GM12878 (cell line): ENCODE results near the gene CPNE4. TPM values are rescaled to one million over a fixed set of nuclear protein-coding genes. Genes with fewer than 3 reads are reported as not detected.

Source experiments
- ATAC-seq: fragments of 200-7000 bp; cut with Tn5 transposase; 3 replicates; pipeline ENCODE4 v1.9.1; 2020; ENCODE audit warnings: mild to moderate bottlenecking, moderate library complexity
- BruUV-seq: library from RNA; stranded (reverse); fragments of 400-500 nt; replicated peaks from 2 replicates; lab custom pipeline; 2021; lab: Mats Ljungman, UMichigan
- CTCF ChIA-PET: fragments of 300-600 bp; sonication (Branson Sonifier 250); formaldehyde crosslinking; extraction: SDS; loops from one replicate; lab custom pipeline; 2021; ENCODE audit warnings: inconsistent platforms; lab: Yijun Ruan, JAX
- POLR2A ChIA-PET: fragments of 350-600 bp; formaldehyde crosslinking; extraction: SDS; loops from one replicate; lab custom pipeline; 2021; ENCODE audit warnings: inconsistent platforms; lab: Charles Lee
- RAD21 ChIA-PET: fragments of 300-600 bp; sonication (Branson Sonifier 250); formaldehyde crosslinking; loops from one replicate; lab custom pipeline; 2023; ENCODE audit warnings: antibody characterized with exemption; ENCODE audit not compliant: unreplicated experiment; lab: Charles Lee
- SMC1A ChIA-PET: fragments of 300-600 bp; sonication (Branson Sonifier 250); formaldehyde crosslinking; loops from one replicate; lab custom pipeline; 2023; ENCODE audit not compliant: unreplicated experiment, uncharacterized antibody; lab: Charles Lee
- DNase-seq: peaks from one replicate; pipeline ENCODE4 v3.0.0-alpha.2; 2011; ENCODE audit warnings: low read depth, low spot score
- FAIRE-seq: peaks from 3 replicates; lab custom pipeline; 2011; peaks lifted over from hg19 to GRCh38; lab: Jason Lieb, UNC
- H2AFZ ChIP-seq: 2 replicates; pipeline ENCODE4 v1.6.0; 2011; ENCODE audit warnings: low read depth, low read length, control low read depth; ENCODE audit not compliant: control insufficient read depth
- H3K27ac ChIP-seq: 2 replicates; pipeline ENCODE4 v1.5.1; 2011; ENCODE audit warnings: control low read depth; ENCODE audit not compliant: control insufficient read depth, insufficient read depth
- H3K27me3 ChIP-seq, 2 experiments: replicated peaks in 1 of 2; 2 replicates each; pipeline versions ENCODE4 v1.6.0 to v1.6.1; 2011; ENCODE audit warnings: low read length in 1 of 2; ENCODE audit not compliant: control insufficient read depth in 2 of 2, insufficient read depth in 2 of 2
- H3K36me3 ChIP-seq, 2 experiments: 2 replicates each; pipeline ENCODE4 v1.5.1; 2011; ENCODE audit warnings: low read length in 1 of 2; ENCODE audit not compliant: control insufficient read depth in 2 of 2, insufficient read depth in 2 of 2
- H3K4me1 ChIP-seq: 2 replicates; pipeline ENCODE4 v1.6.1; 2011; ENCODE audit warnings: mild to moderate bottlenecking, low read length, moderate library complexity, mixed read lengths; ENCODE audit not compliant: control insufficient read depth, insufficient read depth
- H3K4me2 ChIP-seq: 2 replicates; pipeline ENCODE4 v1.6.0; 2011; ENCODE audit warnings: control low read depth; ENCODE audit not compliant: control insufficient read depth, insufficient read depth
- H3K4me3 ChIP-seq: fragments of 200-600 bp; sonication (generic); 2 replicates; pipeline ENCODE4 v1.5.1; 2016
- H3K79me2 ChIP-seq: 2 replicates; pipeline ENCODE4 v1.6.0; 2011; ENCODE audit warnings: low read length; ENCODE audit not compliant: control insufficient read depth, insufficient read depth
- H3K9ac ChIP-seq: 2 replicates; pipeline ENCODE4 v1.8.0; 2011; ENCODE audit warnings: low read length, control low read depth, mixed read lengths; ENCODE audit not compliant: control insufficient read depth, insufficient read depth
- H3K9me3 ChIP-seq: replicated peaks from 3 replicates; pipeline ENCODE4 v1.5.1; 2011; ENCODE audit warnings: mild to moderate bottlenecking, low read length; ENCODE audit not compliant: control insufficient read depth, insufficient read depth
- H4K20me1 ChIP-seq: 2 replicates; pipeline ENCODE4 v1.6.0; 2011; ENCODE audit not compliant: control insufficient read depth, insufficient read depth
- BACH1 ChIP-seq: fragments of 450-650 bp; IDR thresholded peaks from 2 replicates; pipeline ENCODE4 v1.6.1; 2017; ENCODE audit warnings: mild to moderate bottlenecking, borderline replicate concordance
- BCL11A ChIP-seq: IDR thresholded peaks from 2 replicates; pipeline ENCODE4 v1.6.1; 2011; ENCODE audit warnings: low read depth, low read length
- EP300 ChIP-seq, 2 experiments: fragments of 150-350 bp in 1 of 2; IDR thresholded peaks; 2 replicates each; pipeline ENCODE4 v1.6.1; 2011 to 2012; ENCODE audit warnings: low read depth in 2 of 2, low read length in 2 of 2, borderline replicate concordance in 1 of 2, improper control_type of control experiment in 1 of 2, inconsistent platforms in 1 of 2; ENCODE audit not compliant: control insufficient read depth in 1 of 2
- FOXK2 ChIP-seq: fragments of 450-650 bp; IDR thresholded peaks from 2 replicates; pipeline ENCODE4 v1.6.1; 2017; ENCODE audit warnings: mild to moderate bottlenecking, moderate library complexity
- FOXM1 ChIP-seq: IDR thresholded peaks from 2 replicates; pipeline ENCODE4 v1.6.1; 2012; ENCODE audit warnings: low read depth, mild to moderate bottlenecking, inconsistent platforms, low read length, moderate library complexity
- MLLT1 ChIP-seq: fragments of 450-650 bp; IDR thresholded peaks from 2 replicates; pipeline ENCODE4 v1.6.1; 2016; ENCODE audit warnings: mild to moderate bottlenecking
- PML ChIP-seq: IDR thresholded peaks from 2 replicates; pipeline ENCODE4 v1.6.1; 2012; ENCODE audit warnings: low read length, inconsistent platforms
- RB1 ChIP-seq: fragments of 450-650 bp; formaldehyde crosslinking; IDR thresholded peaks from 2 replicates; pipeline ENCODE4 v1.6.1; 2017; ENCODE audit warnings: mild to moderate bottlenecking, borderline replicate concordance
- RELB ChIP-seq: fragments of 450-650 bp; IDR thresholded peaks from 2 replicates; pipeline ENCODE4 v1.6.1; 2017; ENCODE audit warnings: low read depth, mild to moderate bottlenecking, moderate library complexity
- SP1 ChIP-seq: IDR thresholded peaks from one replicate; pipeline ENCODE4 v1.6.1; 2011; ENCODE audit warnings: low read depth, low read length
- SPI1 ChIP-seq: IDR thresholded peaks from 2 replicates; pipeline ENCODE4 v1.6.1; 2011; ENCODE audit warnings: low read depth, mild to moderate bottlenecking, low read length, moderate library complexity, borderline replicate concordance; ENCODE audit not compliant: insufficient read depth
- STAT3 ChIP-seq: IDR thresholded peaks from 2 replicates; pipeline ENCODE4 v1.6.1; 2011; ENCODE audit warnings: low read depth, low read length, improper control_type of control experiment
- ZNF24 ChIP-seq: fragments of 450-650 bp; IDR thresholded peaks from 2 replicates; pipeline ENCODE4 v1.6.1; 2017; ENCODE audit warnings: antibody characterized with exemption, mild to moderate bottlenecking
- ZNF592 ChIP-seq: fragments of 450-650 bp; IDR thresholded peaks from 2 replicates; pipeline ENCODE4 v1.6.1; 2017; ENCODE audit warnings: mild to moderate bottlenecking, moderate library complexity
- WGBS: methylation state at CpG from one replicate; pipeline ENCODE4 v1.1.6; 2016; ENCODE audit warnings: low lambda C conversion rate; ENCODE audit not compliant: insufficient replicate concordance, insufficient coverage; ENCODE audit errors: missing lambda C conversion rate; 5-methylcytosine and 5-hydroxymethylcytosine counted together
- in situ Hi-C: fragments of 300-500 bp; cut with MboI; formaldehyde crosslinking; loops from 9 replicates; pipeline ENCODE4 v1.14.3; 2018; ENCODE audit warnings: mixed read lengths
- intact Hi-C: fragments of 100-400 bp; cut with micrococcal nuclease; formaldehyde crosslinking; loops from one replicate; pipeline ENCODE4 v1.14.2; 2022; ENCODE audit not compliant: unreplicated experiment
- polyA plus RNA-seq, 11 experiments: library from polyadenylated mRNA; depleted of rRNA in 4 of 11; unstranded in 6 of 11; stranded (reverse) in 5 of 11; fragments of >200 nt; fragmentation: Nextera tagmentation in 4 of 11; fragmentation: Illumina TruSeq in 1 of 11; extraction: Ambion mirVana in 4 of 11; extraction: Trizol in 1 of 11; gene quantifications; 1 replicate in 1 of 11; 2 replicates in 10 of 11; pipeline versions ENCODE4 v1.2.1 to v1.2.3, GENCODE V29; 2011 to 2016; ENCODE audit warnings: inconsistent platforms in 2 of 11, missing spikeins in 2 of 11, low read depth in 1 of 11
- total RNA-seq, 4 experiments: library from RNA; depleted of rRNA in 3 of 4; stranded (reverse); fragments of >200 nt in 3 of 4; fragmentation: Illumina TruSeq in 1 of 4; extraction: Trizol in 1 of 4; gene quantifications; 2 replicates each; pipeline versions ENCODE4 v1.2.1 to v1.2.3, GENCODE V29; 2013 to 2021

The CPNE4 gene
- total and polyA plus RNA-seq, 10 of the 15 experiments (the other 5 are each of a cell fraction or from before 2014, with no cell fraction given), result 0.17 to 1.9 (median 0.48) TPM; not detected in 1

GRCh38 chr3:131849616-131850015 is 185.2 kb downstream of the CPNE4 start:
- H3K27me3 ChIP-seq, result no peaks in the 10 kb centered on the region
- ATAC-seq, result no peak
- H3K4me3 ChIP-seq, result no peak overlapping the region
- H3K27ac ChIP-seq, result no peak overlapping the region
- no peaks in the 10 kb centered on the region for H3K79me2 ChIP-seq
- no peak overlapping the region for H2AFZ ChIP-seq
- ChIA-PET CTCF (no interaction called here), RAD21 (no interaction called here), POLR2A (no interaction called here), SMC1A (no interaction called here)
- in situ Hi-C loops, result no loop called here
- no peak for FAIRE-seq
- WGBS, result 35% methylated on average over 2 of the region's 2 CpGs
- no peak overlapping the region for H3K9ac ChIP-seq
- no peaks in the 10 kb centered on the region for H3K36me3 ChIP-seq
- H3K4me1 ChIP-seq, result no peaks in the 10 kb centered on the region
- H3K4me2 ChIP-seq, result no peak overlapping the region
- no peaks in the 10 kb centered on the region for H3K9me3 ChIP-seq
- intact Hi-C loops, result no loop called here
- no peak for TF ChIP-seq SP1
- no peak for TF ChIP-seq FOXM1
- TF ChIP-seq PML, result no peak
- no peak for TF ChIP-seq BCL11A
- TF ChIP-seq ZNF24, result no peak
- no peak for TF ChIP-seq ZNF592
- no peak for TF ChIP-seq FOXK2
- TF ChIP-seq RB1, result no peak
- TF ChIP-seq RELB, result no peak
- no peak for TF ChIP-seq EP300 (IDR thresholded peaks at IDR 0.05; ENCODE audit: borderline replicate concordance in 1 of 2, control insufficient read depth in 1 of 2, low read depth in 2 of 2, low read length in 2 of 2)
- no peak for TF ChIP-seq SPI1
- no peak for TF ChIP-seq STAT3
- TF ChIP-seq BACH1, result no peak
- TF ChIP-seq MLLT1, result no peak
- BruUV-seq, result no TSS peak
- DNase-seq, result no peak
- no peaks in the 10 kb centered on the region for H4K20me1 ChIP-seq
